ENCODE measurements around the gene RCL1.

Gene RCL1

DNA sequence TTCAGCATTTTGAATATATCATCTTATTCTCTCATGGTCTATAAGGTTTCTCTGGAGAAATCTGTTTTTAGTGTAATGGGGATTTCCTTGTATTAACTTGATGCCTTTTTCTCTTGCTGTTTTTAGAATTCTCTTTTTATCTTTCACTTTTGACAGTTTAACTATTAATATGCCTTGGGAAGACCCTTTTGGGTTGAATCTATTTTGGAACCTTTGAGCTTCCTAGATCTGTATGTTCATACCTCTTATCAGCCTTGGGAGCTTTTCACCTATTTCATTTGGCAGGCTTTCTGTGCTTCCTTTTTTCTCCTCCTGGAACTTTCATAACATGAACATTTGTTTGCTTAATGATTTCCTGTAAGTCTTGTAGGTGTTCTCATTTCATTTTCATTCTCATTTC is 22.2 kb downstream of the RCL1 start:
- DNase-seq: no peak

DNA sequence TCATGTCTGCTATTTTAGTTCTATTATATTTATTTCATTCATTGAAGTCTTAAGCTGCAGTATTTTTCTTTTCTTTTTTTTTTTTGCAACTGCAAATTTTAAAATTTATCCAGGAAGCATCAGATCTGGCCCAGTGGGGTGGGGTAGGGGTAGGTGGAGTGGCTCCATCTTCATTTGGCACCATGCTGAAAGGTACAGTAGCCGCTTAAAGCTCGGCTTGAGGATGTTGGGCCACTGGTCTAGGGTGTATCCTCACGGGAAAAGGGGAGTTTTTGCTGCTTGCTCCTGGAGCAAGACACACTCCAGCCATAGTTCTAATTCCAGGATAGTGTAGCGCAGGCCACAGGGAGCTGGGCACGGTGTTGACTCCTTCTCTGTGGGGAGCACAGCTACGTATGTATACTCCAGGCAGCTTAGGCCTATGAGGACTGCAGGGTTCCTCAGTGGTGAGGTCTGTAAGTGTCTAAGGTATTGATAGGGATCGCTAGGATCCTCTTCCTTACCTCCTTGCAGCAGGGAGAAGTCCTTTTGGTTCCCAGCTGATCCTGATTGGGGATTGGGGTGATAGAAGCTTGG is 22.7 kb downstream of the RCL1 start:
- DNase-seq: no peak

DNA sequence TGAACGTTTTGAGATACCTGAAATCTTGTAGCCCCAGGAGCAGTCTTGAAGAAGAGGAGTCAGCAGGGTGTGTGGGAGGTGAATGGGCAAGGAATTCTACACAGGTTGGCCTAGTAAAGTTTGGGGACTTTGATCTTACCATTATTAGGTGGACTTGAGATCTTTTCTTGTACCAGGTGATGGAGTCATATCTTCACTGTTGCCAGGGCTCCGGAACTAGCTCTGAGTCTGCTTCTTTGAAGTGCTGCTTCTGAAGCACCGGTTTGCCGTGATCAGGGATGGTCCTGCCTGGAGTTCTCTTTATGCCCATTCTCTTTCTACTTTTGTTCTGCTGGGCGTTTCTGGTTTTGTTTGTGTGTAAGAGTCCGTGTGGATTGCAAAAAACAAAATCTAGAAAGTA is 27.4 kb downstream of the RCL1 start:
- no peak for DNase-seq

DNA sequence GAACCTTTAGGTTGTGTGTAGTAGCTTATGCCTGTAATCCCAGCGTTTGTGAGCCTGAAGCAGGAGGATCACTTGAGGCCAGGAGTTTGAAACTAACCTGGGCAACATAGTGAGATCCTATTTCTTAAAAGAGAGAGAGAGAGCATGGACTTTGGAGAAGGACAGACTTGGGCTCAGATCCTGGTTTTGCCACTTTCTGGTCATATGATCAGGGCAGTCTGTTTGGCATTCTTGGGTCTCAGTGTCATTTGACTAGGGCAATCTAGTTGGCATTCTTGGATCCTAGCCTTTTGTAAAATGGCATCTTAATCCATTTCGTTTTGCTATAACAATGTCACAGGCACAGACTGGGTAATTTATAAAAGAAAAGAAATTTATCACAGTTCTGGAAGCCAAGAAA is 28.4 kb downstream of the RCL1 start:
- DNase-seq: no peak

DNA sequence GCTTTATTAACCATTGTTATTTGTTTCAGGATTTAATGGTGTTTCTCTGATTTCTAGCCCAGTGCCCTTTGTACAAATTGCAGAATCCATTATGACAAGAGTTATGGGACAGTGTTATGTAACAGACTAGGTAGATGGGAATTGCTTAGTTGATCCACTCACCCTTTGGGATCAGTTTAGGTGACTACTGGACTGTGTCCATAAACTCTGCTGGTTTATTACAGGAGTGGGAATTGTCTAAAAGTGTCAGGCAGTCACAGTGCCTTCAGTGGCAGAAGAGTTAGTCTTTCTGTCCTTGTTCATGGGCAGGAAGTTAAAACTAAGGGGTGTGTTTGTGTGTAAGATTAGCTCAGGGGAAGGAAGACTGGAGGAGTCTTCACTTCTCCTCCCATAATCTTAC is 29.3 kb downstream of the RCL1 start:
- no peak for DNase-seq

DNA sequence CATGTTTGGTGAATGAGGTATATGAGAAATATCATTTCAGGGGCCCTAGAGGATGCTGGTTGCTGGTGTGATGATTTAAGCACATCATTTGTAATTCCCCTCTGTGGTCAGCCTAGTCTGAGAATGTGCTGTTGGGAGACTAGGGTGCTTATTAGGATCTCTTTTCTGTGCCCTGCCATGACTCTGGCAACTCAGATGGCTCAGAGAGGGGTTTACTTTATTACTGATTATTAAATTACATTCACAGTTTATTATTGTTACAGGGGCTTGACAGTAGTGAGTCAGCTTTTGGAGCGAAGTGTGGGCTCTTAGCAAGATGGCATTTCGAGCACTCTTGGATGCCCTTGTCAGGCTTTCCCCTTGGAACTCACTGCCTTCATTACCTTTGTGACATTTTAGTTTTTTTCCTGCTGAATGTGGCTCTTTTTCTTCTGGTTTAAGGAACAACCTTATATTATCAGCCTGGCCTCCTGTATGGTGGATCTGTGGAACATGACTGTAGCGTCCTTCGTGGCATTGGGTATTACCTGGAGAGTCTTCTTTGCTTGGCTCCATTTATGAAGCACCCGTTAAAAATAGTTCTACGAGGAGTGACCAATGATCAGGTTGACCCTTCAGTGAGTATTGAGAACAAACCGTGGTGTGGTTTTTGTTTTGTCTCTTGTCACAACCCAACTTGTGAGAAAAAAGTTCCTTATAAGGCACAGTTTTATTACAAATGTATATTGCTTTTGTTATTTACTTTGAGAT is 33.8 kb downstream of the RCL1 start:
- no peak for DNase-seq

DNA sequence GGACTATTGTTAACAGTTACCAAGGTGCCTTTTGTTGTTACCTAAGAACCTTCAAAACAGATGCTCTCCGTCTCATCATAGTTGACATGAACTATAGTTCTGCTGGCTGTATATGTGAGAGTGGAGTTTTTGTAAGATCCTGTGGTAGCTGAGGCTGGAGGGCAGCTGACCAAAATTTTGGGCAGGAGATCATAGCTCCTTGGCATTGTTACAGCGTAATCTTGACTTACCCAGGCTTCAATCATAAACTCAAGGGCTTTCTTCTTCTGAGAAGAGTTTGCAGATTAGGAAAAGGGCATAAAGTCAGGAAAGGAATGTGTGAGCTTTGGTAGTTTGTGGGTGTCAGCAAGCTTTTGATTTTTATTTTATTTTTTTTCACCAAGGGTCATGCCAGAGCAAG is 34.5 kb downstream of the RCL1 start:
- no peak for DNase-seq

DNA sequence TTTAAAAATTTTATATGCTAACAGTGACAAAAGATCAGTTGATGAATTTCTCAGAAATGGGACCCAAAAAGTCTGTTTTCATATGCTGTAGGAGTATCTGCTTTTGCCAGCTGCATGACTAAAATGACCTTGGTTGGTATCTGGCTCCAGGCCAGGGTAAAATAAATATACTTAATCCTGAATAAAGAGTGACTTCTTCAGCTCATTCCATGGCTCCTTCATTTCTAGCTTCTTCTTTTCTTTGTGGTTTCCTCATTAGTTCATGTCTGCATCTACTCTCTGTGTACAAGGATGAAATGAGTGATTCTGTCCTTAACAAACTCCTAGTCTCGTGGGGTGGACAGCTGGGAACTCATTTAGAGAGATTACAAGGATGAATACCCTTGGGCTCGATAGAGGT is 36.0 kb downstream of the RCL1 start:
- no peak for DNase-seq

DNA sequence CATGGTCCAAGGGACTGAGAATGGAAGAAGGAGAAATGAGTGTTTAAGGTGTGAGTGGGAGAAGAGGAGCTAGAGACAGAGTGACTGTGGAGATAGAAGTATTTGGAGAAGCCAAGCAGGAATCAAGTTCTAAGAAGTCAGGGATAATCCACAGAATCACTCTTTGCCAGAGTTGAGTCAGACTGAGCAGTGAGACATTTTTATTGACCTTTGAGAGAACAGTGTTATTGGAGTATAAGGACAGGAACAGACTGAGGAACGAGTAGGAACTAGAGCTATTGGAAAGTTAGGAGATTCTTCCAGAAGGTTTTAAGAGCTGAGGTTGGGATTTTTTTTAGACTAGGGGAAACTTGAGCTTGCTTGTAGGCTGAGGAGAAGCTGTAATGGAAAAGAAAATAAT is 37.2 kb downstream of the RCL1 start:
- no peak for DNase-seq

DNA sequence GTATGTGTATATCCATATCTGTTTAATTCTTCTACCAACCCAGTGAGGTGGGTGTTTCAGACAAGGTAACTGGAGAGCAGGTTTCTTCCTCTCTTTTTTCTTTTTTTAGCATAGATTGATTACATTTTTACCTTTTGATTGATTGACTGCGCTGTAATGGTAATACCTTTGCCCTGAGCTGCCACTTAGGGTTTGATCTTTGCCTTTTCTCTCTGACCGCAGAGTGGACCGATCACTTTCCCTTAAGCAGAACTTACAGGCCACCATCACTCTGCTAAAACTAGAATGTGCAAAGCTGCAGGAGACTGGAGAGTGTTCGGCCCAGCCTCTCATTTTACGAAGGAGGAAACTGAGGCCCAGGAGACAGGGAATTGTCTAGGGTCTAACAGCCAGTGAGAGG is 38.0 kb downstream of the RCL1 start:
- no peak for DNase-seq

DNA sequence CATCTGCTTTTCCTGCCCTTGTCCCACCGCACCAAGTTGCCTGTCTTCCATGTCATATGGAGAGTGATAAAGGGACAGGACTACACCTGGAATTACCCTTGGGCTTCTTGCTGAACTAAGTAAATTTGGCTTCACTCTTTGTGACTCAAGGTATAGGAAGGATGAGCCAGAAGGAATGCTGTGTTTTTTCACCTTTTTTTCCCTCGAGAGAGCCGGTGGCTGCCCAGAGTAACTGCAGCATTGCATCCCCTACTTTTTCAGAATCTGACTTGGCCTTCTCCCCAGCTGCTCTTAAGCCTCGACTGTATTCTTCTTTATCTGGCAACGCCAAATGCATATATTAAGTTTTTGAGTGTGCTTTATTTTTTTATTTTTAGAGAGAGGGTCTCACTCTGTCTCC is 38.4 kb downstream of the RCL1 start:
- no peak for DNase-seq

DNA sequence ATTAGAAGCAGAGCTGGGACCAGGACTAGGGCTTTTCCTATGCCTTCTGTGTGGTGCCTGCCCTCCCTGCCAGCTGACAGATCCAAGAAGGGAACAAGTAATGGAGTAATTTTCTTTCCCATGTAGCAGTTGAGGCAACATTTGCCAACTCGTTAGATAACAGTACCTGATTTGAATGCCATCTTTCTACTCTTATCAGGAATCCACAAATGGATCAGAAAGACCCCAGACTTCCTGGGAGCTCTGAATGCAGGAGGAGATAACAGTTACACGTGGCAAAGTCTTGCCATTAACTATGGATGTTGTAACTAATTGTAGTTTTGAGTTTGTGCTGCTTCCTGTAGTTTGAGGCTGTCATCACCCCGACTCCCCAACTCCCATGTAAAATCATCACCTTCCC is 39.2 kb downstream of the RCL1 start:
- no peak for DNase-seq

DNA sequence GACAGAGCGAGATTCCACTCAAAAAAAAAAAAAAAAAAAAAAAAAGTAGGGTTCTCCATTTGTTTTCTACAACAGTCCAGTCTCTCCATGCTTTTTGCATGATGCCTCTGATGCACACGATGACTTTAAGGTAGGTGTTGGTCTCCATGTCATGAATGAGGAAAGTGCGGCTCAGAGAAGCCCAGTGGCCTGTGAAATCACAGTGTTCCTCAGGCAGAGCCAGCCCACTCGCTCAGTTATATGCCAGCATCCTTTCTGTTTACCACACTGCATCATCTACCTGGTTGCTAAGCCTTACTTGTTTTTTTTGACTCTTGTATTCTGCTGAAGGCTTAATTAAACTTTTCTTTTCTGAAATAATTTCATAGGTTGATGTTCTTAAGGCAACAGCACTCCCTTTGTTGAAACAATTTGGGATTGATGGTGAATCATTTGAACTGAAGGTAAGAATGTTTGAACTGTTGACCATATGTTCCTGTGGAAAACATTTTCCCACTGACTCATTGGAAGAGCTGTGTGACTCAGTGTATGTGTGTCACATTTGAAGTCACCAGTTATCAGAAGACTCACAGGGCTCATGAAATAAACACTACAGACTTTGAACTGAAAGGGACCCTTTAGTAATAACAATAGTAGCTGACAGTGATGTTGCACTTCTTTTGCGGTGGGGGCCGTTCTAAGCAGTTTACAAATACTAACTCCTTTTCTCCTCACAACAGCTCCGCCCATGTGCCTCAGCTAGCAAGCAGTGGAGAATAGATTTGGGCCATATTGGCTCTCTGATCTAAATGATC is 40.2 kb downstream of the RCL1 start:
- DNase-seq: peak; percentile 67

DNA sequence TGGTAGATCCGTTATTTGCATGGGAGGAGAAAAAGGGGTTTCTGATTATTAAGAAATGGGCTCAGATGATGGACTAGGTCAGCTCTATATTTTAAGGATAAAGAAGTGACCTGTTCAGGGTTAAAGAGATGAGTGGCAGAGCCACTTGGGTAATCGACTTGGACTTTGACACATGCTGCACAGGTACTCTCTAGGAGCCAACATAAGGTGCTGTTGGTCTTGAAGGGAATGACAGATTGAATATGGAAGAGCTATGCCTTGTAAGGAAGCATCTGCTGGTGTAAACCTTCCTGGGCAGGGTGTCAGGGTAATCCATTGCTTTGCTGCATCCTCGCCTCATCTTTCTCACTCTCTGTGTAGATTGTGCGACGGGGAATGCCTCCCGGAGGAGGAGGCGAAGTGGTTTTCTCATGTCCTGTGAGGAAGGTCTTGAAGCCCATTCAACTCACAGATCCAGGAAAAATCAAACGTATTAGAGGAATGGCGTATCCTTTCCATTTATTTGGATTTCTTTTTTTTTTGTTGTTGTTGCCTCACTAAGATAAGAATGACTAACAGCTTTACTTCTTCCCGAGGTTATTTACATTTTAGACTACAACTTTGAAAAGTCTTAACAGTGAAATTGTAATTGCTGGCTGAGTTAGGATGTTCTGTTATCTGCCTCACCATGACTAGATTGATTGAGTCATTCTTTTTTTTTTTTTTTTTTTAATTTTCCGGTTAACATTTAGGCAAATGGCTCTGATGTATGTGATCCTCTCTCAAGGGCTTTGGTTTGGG is 41.2 kb downstream of the RCL1 start:
- no peak for DNase-seq

DNA sequence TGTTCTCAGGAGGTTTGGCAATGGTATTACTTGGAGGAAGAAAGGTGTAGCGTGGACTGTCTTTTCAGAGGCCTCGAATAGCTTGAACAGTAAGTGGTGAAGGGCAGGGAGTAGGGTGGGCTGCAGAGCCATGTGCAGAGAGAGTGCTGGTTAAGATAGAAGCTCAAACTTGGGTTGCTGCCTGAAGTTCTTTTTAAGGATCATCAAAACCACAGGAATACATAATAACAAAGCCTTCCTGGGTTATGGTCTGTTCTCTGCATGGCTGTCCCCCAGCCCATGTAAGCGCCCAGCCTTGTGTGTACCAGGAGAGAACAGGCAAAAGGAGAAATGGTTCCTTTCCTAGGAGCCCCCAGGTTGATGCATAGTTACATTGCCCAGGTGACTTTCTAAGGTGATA is 43.9 kb downstream of the RCL1 start:
- no peak for DNase-seq

DNA sequence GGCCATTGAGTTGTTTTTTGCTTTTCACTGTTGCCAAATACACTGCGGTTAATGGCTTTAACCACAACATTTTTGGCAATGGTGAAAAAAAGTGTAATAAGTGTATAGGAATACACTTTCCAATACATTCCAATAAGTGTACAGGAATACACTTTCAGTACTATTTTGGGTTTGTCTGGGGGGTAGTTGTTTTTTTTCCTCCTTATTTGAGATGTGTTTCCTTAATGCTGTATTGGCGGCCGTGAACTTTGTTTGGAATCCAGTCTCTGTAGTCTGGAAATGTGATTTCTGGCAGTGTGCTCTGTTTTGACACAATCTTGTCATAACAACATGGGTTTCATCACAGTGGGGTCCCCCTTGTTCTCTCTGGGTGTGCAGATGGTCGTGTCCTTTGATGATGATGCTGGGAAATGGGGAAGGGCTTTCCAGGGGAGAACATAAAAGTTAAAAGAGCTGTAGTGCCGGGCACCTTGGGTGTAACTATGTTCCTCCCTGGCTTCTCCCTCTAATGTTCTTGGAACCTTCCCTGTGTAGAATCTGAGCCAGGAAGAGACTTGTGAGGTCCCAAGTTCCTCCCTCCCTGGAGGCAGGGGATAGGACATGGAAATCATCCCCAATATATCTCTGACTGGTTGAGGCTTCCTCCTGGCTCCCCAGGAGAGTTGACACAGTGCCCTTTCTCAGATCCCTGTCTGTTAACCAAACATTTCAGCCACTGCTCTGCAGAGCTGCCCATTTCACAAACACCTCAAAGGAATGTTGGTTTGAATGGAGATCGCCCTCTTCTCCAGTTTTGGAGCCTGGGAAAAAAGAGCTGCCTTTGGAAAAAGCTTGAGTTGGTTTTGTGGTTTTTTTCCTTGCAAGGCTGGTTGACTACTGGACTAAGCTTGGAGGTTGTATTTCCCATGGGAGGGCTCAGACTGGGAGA is 44.8 kb downstream of the RCL1 start:
- no peak for DNase-seq

DNA sequence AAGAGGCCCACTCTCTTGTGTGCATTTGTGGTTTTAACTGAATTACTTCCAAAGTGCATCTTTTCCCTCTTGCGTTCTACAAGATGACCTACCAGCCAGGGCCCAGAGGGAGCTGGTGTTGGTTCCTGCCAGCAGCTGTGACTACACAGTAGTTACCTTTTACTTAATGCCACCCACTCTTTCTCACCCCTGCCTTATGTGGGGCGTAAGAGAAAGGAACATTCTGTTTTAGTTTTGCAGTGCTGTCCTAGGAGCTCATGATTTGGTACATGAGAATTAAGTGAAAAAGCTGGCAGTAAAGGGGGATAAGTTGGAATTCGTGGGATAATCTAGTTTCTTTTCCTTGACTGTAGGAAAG is 45.4 kb downstream of the RCL1 start:
- no peak for DNase-seq

DNA sequence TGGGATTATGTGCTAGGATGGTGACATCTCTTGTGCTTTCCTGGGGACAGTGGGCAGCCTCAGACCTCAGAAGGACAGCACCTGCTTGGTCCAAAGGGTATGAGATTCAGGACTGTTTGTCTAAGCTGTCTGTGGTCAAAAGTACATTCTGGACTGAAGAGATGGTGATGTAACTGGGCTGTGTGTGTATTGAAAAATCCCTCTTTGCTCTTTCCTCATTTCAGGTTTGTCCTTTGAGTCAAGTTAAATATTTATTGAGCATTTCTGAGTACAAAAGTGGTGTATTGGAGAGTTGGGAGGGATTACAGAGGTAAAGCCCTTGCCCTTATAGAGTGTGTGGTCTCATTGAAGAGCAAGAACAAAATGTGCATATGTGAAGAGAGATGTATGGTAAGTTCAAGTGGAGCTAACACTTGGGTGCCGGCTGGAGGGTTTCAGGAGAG is 46.7 kb downstream of the RCL1 start:
- no peak for DNase-seq

DNA sequence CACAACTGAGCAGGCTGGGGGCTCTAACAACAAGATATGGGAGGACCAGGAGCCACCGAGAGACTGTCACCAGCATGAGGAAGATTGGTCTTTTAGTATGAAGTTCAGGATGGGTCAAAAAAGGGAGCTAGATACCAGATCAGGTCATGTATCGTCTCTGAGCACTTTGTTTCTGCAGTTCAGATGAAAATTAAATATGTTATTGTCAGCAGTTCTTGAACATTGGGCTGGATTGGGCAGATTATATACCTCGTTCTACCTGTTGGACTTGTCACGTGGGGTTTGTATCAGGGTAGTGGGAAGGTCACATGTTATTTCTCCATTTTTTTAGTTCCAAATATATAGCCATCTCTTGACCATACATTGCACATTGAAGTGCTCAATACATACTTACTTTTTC is 47.3 kb downstream of the RCL1 start:
- DNase-seq: no peak

DNA sequence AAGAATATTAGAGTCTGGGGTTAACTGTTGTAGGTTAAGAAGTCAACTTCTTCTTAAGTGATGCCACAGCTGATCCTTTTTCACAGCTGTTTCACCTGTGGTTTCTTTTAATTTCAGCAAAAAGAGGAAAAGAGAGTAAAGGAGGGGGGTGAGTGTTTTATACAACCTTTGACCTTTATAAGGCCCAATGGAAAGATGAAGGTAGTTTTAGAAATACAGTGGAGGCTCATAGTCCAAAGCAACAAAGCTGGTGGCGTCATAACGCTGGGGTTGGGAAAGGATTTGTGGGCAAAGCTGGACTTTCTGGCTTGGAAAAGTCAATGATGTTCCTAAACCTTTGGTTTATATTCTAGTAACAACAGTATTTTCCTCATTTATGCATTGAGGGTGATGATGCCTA is 49.5 kb downstream of the RCL1 start:
- DNase-seq: no peak

DNA sequence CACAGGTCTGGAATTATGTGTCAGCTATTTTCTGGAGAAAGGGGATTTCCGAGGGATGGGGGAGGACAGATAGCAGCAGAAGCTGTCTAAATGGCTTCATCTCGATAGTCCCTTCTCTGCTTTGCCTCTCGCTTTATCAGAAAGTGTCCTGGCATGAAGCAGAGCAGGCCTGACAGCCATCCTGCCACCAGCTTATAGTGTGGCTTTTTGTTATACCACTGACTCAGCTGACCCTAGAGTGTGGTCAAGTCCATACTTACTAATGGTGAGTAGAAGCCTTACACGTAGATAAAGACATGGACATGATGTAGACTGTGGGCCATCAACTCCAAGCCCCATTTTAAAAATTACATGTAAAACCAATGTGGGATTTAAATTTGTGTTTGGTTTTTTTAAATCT is 50.0 kb downstream of the RCL1 start:
- DNase-seq: no peak

DNA sequence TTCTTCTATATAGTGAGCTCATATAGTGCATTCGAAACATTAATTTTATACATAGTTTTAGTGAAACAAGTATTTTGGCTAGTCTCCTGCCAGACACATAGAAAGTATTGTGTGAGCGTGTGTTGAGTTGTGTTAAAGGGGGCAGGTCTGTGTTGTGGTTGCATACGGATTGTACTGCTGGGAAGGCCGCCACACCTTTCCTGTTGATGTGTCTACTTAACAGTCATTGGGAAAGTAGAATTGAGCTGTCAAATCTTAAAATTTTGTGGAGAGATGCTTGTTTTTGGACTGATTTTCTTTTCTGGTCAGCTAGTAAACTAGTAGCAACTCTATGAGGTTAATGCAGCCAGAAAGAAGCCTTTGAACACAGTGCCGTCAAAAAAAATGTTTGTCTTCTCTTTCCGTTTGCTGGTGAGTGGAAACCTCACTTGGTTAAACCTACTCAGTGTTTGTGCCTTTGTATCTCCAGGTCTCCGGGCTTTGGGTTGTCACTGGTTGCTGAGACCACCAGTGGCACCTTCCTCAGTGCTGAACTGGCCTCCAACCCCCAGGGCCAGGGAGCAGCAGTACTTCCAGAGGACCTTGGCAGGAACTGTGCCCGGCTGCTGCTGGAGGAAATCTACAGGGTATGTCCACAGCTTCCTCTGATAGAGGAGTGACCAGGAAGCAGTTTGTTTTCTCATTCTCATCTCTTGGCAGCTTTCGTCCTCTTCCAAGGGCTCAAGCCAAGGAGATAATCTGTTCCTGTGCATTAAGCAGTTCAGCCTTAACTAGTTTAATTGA is 51.5 kb downstream of the RCL1 start:
- no peak for DNase-seq

Measured in suppressor macrophage treated with lipopolysaccharide for 4 hours (primary cell).